Neural cell (in vitro differentiated cells): ENCODE data around the gene DPP10. TPM values are rescaled to one million over a fixed set of nuclear protein-coding genes. Genes with fewer than 3 reads are reported as not detected.

ENCODE experiments used
- H2AFZ ChIP-seq: fragments of 200-600, 300-800 bp; sonication (generic), shearing (Covaris generic); 2 replicates; pipeline ENCODE4 v1.6.0; 2014; ENCODE audit warnings: low read depth, mild to moderate bottlenecking, antibody characterized with exemption, low read length, moderate library complexity
- H3F3A ChIP-seq: fragments of 200-600 bp; shearing (Covaris generic); 2 replicates; pipeline ENCODE4 v1.6.1; 2016; ENCODE audit warnings: mild to moderate bottlenecking, moderate library complexity, mixed read lengths, antibody characterized with exemption, low read length; ENCODE audit not compliant: insufficient read depth, poor library complexity, severe bottlenecking
- H3K27ac ChIP-seq: fragments of 200-600, 300-800 bp; sonication (generic), shearing (Covaris generic); 2 replicates; pipeline ENCODE4 v1.5.1; 2014; ENCODE audit warnings: mild to moderate bottlenecking, low read length, moderate library complexity
- H3K27me3 ChIP-seq: fragments of 300-800, 200-600 bp; sonication (generic), shearing (Covaris generic); 2 replicates; pipeline ENCODE4 v1.6.0; 2014; ENCODE audit warnings: mild to moderate bottlenecking, low read depth, low read length, moderate library complexity; ENCODE audit not compliant: insufficient read depth
- H3K36me3 ChIP-seq: fragments of 300-800, 200-600 bp; sonication (generic), shearing (Covaris generic); 2 replicates; pipeline ENCODE4 v1.5.1; 2014; ENCODE audit warnings: mild to moderate bottlenecking, antibody characterized with exemption, low read length, moderate library complexity; ENCODE audit not compliant: insufficient read depth
- H3K4me2 ChIP-seq: fragments of 300-800, 200-600 bp; sonication (generic), shearing (Covaris generic); 2 replicates; pipeline ENCODE4 v1.6.0; 2014; ENCODE audit warnings: mild to moderate bottlenecking, low read length
- H3K4me3 ChIP-seq: fragments of 300-800, 200-600 bp; sonication (generic), shearing (Covaris generic); 2 replicates; pipeline ENCODE4 v1.5.1; 2014; ENCODE audit warnings: mild to moderate bottlenecking, low read length, moderate library complexity
- H3K79me2 ChIP-seq: fragments of 200-600 bp; shearing (Covaris generic); replicated peaks from 2 replicates; pipeline ENCODE4 v1.6.0; 2014; ENCODE audit warnings: mild to moderate bottlenecking, low read length, moderate library complexity; ENCODE audit not compliant: insufficient read depth
- H3K9ac ChIP-seq: fragments of 300-800, 200-600 bp; sonication (generic), shearing (Covaris generic); 2 replicates; pipeline ENCODE4 v1.6.1; 2016; ENCODE audit warnings: mild to moderate bottlenecking, low read length, mixed read lengths
- H3K9me2 ChIP-seq: fragments of 200-600 bp; shearing (Covaris generic); 2 replicates; pipeline ENCODE4 v1.6.1; 2016; ENCODE audit warnings: mild to moderate bottlenecking, low read length, mixed read lengths; ENCODE audit not compliant: insufficient read depth
- H3K9me3 ChIP-seq: fragments of 200-600, 300-800 bp; sonication (generic), shearing (Covaris generic); 2 replicates; pipeline ENCODE4 v1.6.1; 2016; ENCODE audit warnings: mild to moderate bottlenecking, mixed run types, low read length, moderate library complexity, mixed read lengths
- H4K20me1 ChIP-seq: fragments of 200-600 bp; shearing (Covaris generic); 2 replicates; pipeline ENCODE4 v1.6.1; 2016; ENCODE audit warnings: mild to moderate bottlenecking, mixed run types; ENCODE audit not compliant: insufficient read depth
- EP300 ChIP-seq: fragments of 450-650 bp; conservative IDR thresholded peaks from 2 replicates; pipeline ENCODE4 v1.6.1; 2014; ENCODE audit warnings: antibody characterized with exemption, mild to moderate bottlenecking, moderate library complexity; ENCODE audit not compliant: poor library complexity, severe bottlenecking
- EZH2 ChIP-seq: fragments of 200-600, 300-800 bp; shearing (Covaris generic), sonication (generic); IDR thresholded peaks from 2 replicates; pipeline ENCODE4 v1.6.1; 2014; ENCODE audit warnings: antibody characterized with exemption, low read length, borderline replicate concordance, mild to moderate bottlenecking; ENCODE audit not compliant: insufficient read depth, poor library complexity, severe bottlenecking
- MXI1 ChIP-seq: fragments of 450-650 bp; conservative IDR thresholded peaks from 2 replicates; pipeline ENCODE4 v1.6.1; 2014; ENCODE audit warnings: antibody characterized with exemption, mild to moderate bottlenecking; ENCODE audit not compliant: poor library complexity, severe bottlenecking
- POLR2AphosphoS5 ChIP-seq: IDR thresholded peaks from 2 replicates; pipeline ENCODE4 v1.6.1; 2012
- RAD21 ChIP-seq: fragments of 450-650 bp; conservative IDR thresholded peaks from 2 replicates; pipeline ENCODE4 v1.6.1; 2014; ENCODE audit warnings: antibody characterized with exemption, mild to moderate bottlenecking, moderate library complexity
- REST ChIP-seq: IDR thresholded peaks from 2 replicates; pipeline ENCODE4 v1.6.1; 2012; ENCODE audit warnings: borderline replicate concordance
- SMC3 ChIP-seq: fragments of 450-650 bp; conservative IDR thresholded peaks from 2 replicates; pipeline ENCODE4 v1.6.1; 2014; ENCODE audit warnings: antibody characterized with exemption, mild to moderate bottlenecking, moderate library complexity; ENCODE audit not compliant: poor library complexity
- TAF1 ChIP-seq: IDR thresholded peaks from 2 replicates; pipeline ENCODE4 v1.6.1; 2012; ENCODE audit warnings: low read depth
- polyA plus RNA-seq: library from polyadenylated mRNA; depleted of rRNA; stranded (reverse); fragments of >200 nt; gene quantifications from 2 replicates; pipeline ENCODE4 v1.2.3, GENCODE V29; 2014
- TF ChIP-seq, protein P1 (sequence below): fragments of 450-650 bp; IDR thresholded peaks from 2 replicates; pipeline ENCODE4 v1.5.1; 2014; ENCODE audit warnings: antibody characterized with exemption, mild to moderate bottlenecking, moderate library complexity; ENCODE audit not compliant: poor library complexity, severe bottlenecking

The DPP10 gene
- polyA plus RNA-seq, 1 donor from 2014 or later = 13.9 TPM

DNA sequence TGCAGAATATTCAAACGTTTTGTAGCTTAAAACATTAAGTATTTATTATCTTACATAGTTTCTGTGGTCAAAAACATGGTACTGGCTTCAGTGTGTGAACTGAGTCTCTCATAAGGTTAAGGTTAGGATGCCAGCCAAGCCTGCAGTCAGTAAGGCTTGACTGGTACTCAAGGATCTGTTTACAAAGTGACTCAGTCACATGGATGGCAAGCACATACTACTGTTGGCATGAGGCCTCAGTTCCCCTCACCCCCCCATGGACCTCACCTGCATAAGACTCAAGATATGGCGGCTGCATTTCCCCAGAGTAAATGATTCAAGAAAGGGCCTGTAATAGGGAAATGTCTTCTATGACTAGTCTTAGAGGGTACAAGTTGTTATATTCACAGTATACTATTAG, 1167.5 kb downstream of the DPP10 start:
- Histone ChIP-seq H3K79me2 (no peaks in the 10 kb centered on the region), H3K9me3 (no peaks in the 10 kb centered on the region), H3F3A (no peaks in the 10 kb centered on the region), H3K9me2 (no peaks in the 10 kb centered on the region), H3K27ac (no peak overlapping the region), H3K36me3 (no peaks in the 10 kb centered on the region), H3K9ac (no peak overlapping the region), H3K4me2 (no peak overlapping the region), H3K27me3 (no peaks in the 10 kb centered on the region), H4K20me1 (no peaks in the 10 kb centered on the region), H3K4me3 (no peak overlapping the region), H2AFZ (no peak overlapping the region)
- TF ChIP-seq POLR2AphosphoS5 (no peak), EP300 (no peak), TAF1 (no peak), RAD21 (no peak), EZH2 (no peak)
- TF ChIP-seq, protein P1, sequence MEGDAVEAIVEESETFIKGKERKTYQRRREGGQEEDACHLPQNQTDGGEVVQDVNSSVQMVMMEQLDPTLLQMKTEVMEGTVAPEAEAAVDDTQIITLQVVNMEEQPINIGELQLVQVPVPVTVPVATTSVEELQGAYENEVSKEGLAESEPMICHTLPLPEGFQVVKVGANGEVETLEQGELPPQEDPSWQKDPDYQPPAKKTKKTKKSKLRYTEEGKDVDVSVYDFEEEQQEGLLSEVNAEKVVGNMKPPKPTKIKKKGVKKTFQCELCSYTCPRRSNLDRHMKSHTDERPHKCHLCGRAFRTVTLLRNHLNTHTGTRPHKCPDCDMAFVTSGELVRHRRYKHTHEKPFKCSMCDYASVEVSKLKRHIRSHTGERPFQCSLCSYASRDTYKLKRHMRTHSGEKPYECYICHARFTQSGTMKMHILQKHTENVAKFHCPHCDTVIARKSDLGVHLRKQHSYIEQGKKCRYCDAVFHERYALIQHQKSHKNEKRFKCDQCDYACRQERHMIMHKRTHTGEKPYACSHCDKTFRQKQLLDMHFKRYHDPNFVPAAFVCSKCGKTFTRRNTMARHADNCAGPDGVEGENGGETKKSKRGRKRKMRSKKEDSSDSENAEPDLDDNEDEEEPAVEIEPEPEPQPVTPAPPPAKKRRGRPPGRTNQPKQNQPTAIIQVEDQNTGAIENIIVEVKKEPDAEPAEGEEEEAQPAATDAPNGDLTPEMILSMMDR = no peak

- no peak overlapping the region for H3K4me3 ChIP-seq
- H3K9ac ChIP-seq = no peak overlapping the region
- no peaks in the 10 kb centered on the region for H3F3A ChIP-seq
- H4K20me1 ChIP-seq = no peaks in the 10 kb centered on the region
- no peaks in the 10 kb centered on the region for H3K9me2 ChIP-seq
- no peak for TF ChIP-seq MXI1
- TF ChIP-seq POLR2AphosphoS5 = no peak
- no peak for TF ChIP-seq RAD21
- TF ChIP-seq, protein P1 = no peak
- TF ChIP-seq REST = no peak
- no peak for TF ChIP-seq SMC3
- TF ChIP-seq EZH2 = no peak
- no peak for TF ChIP-seq EP300
- no peak for TF ChIP-seq TAF1
- no peaks in the 10 kb centered on the region for H3K79me2 ChIP-seq
- H3K27me3 ChIP-seq = no peaks in the 10 kb centered on the region
- no peak overlapping the region for H3K4me2 ChIP-seq
- no peaks in the 10 kb centered on the region for H3K36me3 ChIP-seq
- H3K27ac ChIP-seq = no peak overlapping the region
- no peak overlapping the region for H2AFZ ChIP-seq
- H3K9me3 ChIP-seq = no peaks in the 10 kb centered on the region
Measured at GRCh38 chr2:115610888-115611287, 1168.4 kb downstream of the DPP10 start.
